H1 (cell line): ENCODE measurements around the gene GNAT1. TPM values are rescaled to one million over a fixed set of nuclear protein-coding genes. Genes with fewer than 3 reads are reported as not detected.

Experiments
- ASH2L ChIP-seq: fragments of 200-600, 300-600 bp; sonication (generic); IDR thresholded peaks from one replicate; pipeline ENCODE4 v1.7.1; 2017; ENCODE audit warnings: low read length
- BACH1 ChIP-seq: IDR thresholded peaks from 2 replicates; pipeline ENCODE4 v1.6.1; 2012; ENCODE audit warnings: low read length, improper control_type of control experiment
- BCL11A ChIP-seq, 2 experiments: IDR thresholded peaks; one replicate each; pipeline ENCODE4 v1.6.1; 2011; ENCODE audit warnings: low read depth in 2 of 2, low read length in 2 of 2, mild to moderate bottlenecking in 2 of 2
- CBX5 ChIP-seq: fragments of 300-800, 300-1000 bp; sonication (generic); IDR thresholded peaks from 2 replicates; pipeline ENCODE4 v1.7.1; 2016; ENCODE audit warnings: antibody characterized with exemption, low read length, low read depth
- CREB1 ChIP-seq: IDR thresholded peaks from 2 replicates; pipeline ENCODE4 v1.6.1; 2012; ENCODE audit warnings: inconsistent platforms
- CTBP2 ChIP-seq: IDR thresholded peaks from 2 replicates; pipeline ENCODE4 v1.7.0; 2011; ENCODE audit warnings: borderline replicate concordance, mild to moderate bottlenecking, moderate library complexity, mixed read lengths, low read length; ENCODE audit not compliant: insufficient read depth, insufficient read length
- KDM4A ChIP-seq: IDR thresholded peaks from one replicate; pipeline ENCODE4 v1.7.1; 2012; ENCODE audit warnings: low read depth, mild to moderate bottlenecking, moderate library complexity, low read length, inconsistent platforms; ENCODE audit not compliant: severe bottlenecking
- KDM5A ChIP-seq: fragments of 200-600 bp; IDR thresholded peaks from 2 replicates; pipeline ENCODE4 v1.7.1; 2012; ENCODE audit warnings: mild to moderate bottlenecking, low read length, inconsistent platforms, mixed read lengths
- RFX5 ChIP-seq: IDR thresholded peaks from 2 replicates; pipeline ENCODE4 v1.6.1; 2011; ENCODE audit warnings: low read depth, low read length, improper control_type of control experiment, borderline replicate concordance
- RXRA ChIP-seq: IDR thresholded peaks from 2 replicates; pipeline ENCODE4 v1.6.1; 2011; ENCODE audit warnings: low read depth, mild to moderate bottlenecking, low read length, moderate library complexity; ENCODE audit not compliant: insufficient read depth
- SP2 ChIP-seq: IDR thresholded peaks from 2 replicates; pipeline ENCODE4 v1.6.1; 2012; ENCODE audit warnings: mild to moderate bottlenecking, low read length, inconsistent platforms
- SRF ChIP-seq: IDR thresholded peaks from 2 replicates; pipeline ENCODE4 v1.6.1; 2011; ENCODE audit warnings: mild to moderate bottlenecking, low read depth, low read length, moderate library complexity
- polyA plus RNA-seq, 7 experiments: library from polyadenylated mRNA; depleted of rRNA in 3 of 7; stranded (reverse) in 5 of 7; unstranded in 2 of 7; fragments of >200 nt in 5 of 7; fragments of 200-250 nt in 2 of 7; gene quantifications; 1 replicate in 5 of 7; 2 replicates in 1 of 7; 4 replicates in 1 of 7; pipeline versions ENCODE4 v1.2.1 to v1.2.3, GENCODE V29; 2011 to 2013; ENCODE audit warnings: missing spikeins in 2 of 7, mixed read lengths in 2 of 7
- total RNA-seq: library from RNA; stranded (reverse); fragmentation: NEBNext Ultra II Directional; extraction: Animal tissue kit (Norgen Biotek cat#: 25700); gene quantifications from 2 replicates; pipeline ENCODE4 v1.2.1, GENCODE V29; 2021
- TF ChIP-seq, protein P1 (sequence below): IDR thresholded peaks from 2 replicates; pipeline ENCODE4 v1.6.1; 2012; ENCODE audit warnings: inconsistent platforms

Gene GNAT1
- total and polyA plus RNA-seq, 2 of the 8 experiments (the other 6 are each of a cell fraction or from before 2014, with no cell fraction given): 0.08 TPM; not detected in 1

GRCh38 chr3:50241163-50241562 is 49.8 kb downstream of the GNAT1 start (continued):
- TF ChIP-seq KDM4A (no peak), SP2 (no peak), CTBP2 (peak; percentile 46), CREB1 (no peak), ASH2L (peak; percentile 83), BACH1 (no peak), BCL11A (IDR thresholded peaks at IDR 0.05; ENCODE audit: low read depth in 2 of 2, low read length in 2 of 2) (no peak), KDM5A (no peak), RXRA (0 out of 2 replicates have a peak, but pooled peaks have one; percentile 68), CBX5 (no peak), SRF (no peak), RFX5 (no peak)
- TF ChIP-seq, protein P1, sequence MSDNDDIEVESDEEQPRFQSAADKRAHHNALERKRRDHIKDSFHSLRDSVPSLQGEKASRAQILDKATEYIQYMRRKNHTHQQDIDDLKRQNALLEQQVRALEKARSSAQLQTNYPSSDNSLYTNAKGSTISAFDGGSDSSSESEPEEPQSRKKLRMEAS: no peak
